K562 (cell line): ENCODE data around the gene ERI2. TPM values are rescaled to one million over a fixed set of nuclear protein-coding genes. Genes with fewer than 3 reads are reported as not detected.

ENCODE experiments used
- AFF1 ChIP-seq, 2 experiments: fragments of 450-650 bp; IDR thresholded peaks; 2 replicates each; pipeline ENCODE4 v1.6.1; 2018; ENCODE audit warnings: mild to moderate bottlenecking in 2 of 2, low read depth in 1 of 2; ENCODE audit not compliant: partially characterized antibody in 2 of 2
- ATF7 ChIP-seq: fragments of 450-650 bp; IDR thresholded peaks from 2 replicates; pipeline ENCODE4 v1.7.1; 2014; ENCODE audit warnings: mild to moderate bottlenecking, moderate library complexity
- CHD4 ChIP-seq: fragments of 200-600 bp; sonication (generic); IDR thresholded peaks from 3 replicates; pipeline ENCODE4 v1.6.1; 2012; ENCODE audit warnings: low read depth, mild to moderate bottlenecking, mixed read lengths, low read length, inconsistent platforms; ENCODE audit not compliant: insufficient read depth, insufficient replicate concordance, poor library complexity, severe bottlenecking
- FOXA3 ChIP-seq, 2 experiments: fragments of 450-650 bp in 1 of 2; sonication (generic) in 1 of 2; formaldehyde crosslinking; IDR thresholded peaks in 1 of 2; conservative IDR thresholded peaks in 1 of 2; 2 replicates each; pipeline versions ENCODE4 v1.4.0 to v1.8.0; 2020 to 2022; ENCODE audit warnings: mild to moderate bottlenecking in 2 of 2, missing genetic modification reagents in 1 of 2
- FOXK2 ChIP-seq, 2 experiments: fragments of 450-650 bp; IDR thresholded peaks in 1 of 2; conservative IDR thresholded peaks in 1 of 2; 2 replicates each; pipeline ENCODE4 v1.6.1; 2016; ENCODE audit warnings: low read depth in 2 of 2, mild to moderate bottlenecking in 1 of 2
- FOXM1 ChIP-seq, 2 experiments: fragments of 450-650 bp in 1 of 2; sonication (generic) in 1 of 2; formaldehyde crosslinking in 1 of 2; IDR thresholded peaks; 2 replicates each; pipeline versions ENCODE4 v1.6.1 to v1.9.0; 2017 to 2022; ENCODE audit warnings: low read depth in 2 of 2, mild to moderate bottlenecking in 2 of 2, missing genetic modification reagents in 1 of 2, moderate library complexity in 1 of 2
- GATAD2B ChIP-seq: fragments of 450-650 bp; IDR thresholded peaks from 2 replicates; pipeline ENCODE4 v1.6.1; 2017; ENCODE audit warnings: mild to moderate bottlenecking, borderline replicate concordance
- HMGN3 ChIP-seq: IDR thresholded peaks from 2 replicates; pipeline ENCODE4 v1.6.1; 2011; ENCODE audit warnings: borderline replicate concordance, low read depth, mild to moderate bottlenecking, mixed read lengths, low read length; ENCODE audit not compliant: insufficient read length; ENCODE audit errors: extremely low read depth
- LCOR ChIP-seq: sonication (generic); formaldehyde crosslinking; IDR thresholded peaks from 2 replicates; pipeline ENCODE4 v1.8.0; 2022; ENCODE audit warnings: mild to moderate bottlenecking, missing genetic modification reagents
- OTX1 ChIP-seq: fragments of 450-650 bp; formaldehyde crosslinking; IDR thresholded peaks from 2 replicates; pipeline ENCODE4 v1.4.0; 2022; ENCODE audit warnings: mild to moderate bottlenecking
- POLR2H ChIP-seq: IDR thresholded peaks from 2 replicates; pipeline ENCODE4 v1.6.1; 2016; ENCODE audit warnings: missing genetic modification characterization, low read depth, mild to moderate bottlenecking, control low read depth, missing compliant biosample characterization, moderate library complexity
- TAF9B ChIP-seq: fragments of 450-650 bp; IDR thresholded peaks from 2 replicates; pipeline ENCODE4 v1.6.1; 2018; ENCODE audit warnings: mild to moderate bottlenecking; ENCODE audit not compliant: partially characterized antibody
- VEZF1 ChIP-seq: fragments of 200-800 bp; sonication (Bioruptor generic); IDR thresholded peaks from 2 replicates; pipeline ENCODE4 v1.6.1; 2017; ENCODE audit warnings: missing genetic modification characterization, missing compliant biosample characterization
- XRCC3 ChIP-seq: fragments of 450-650 bp; IDR thresholded peaks from 2 replicates; pipeline ENCODE4 v1.6.1; 2017; ENCODE audit warnings: mild to moderate bottlenecking, moderate library complexity
- ZNF3 ChIP-seq: fragments of 250-450 bp; sonication (Bioruptor Pico); IDR thresholded peaks from 2 replicates; pipeline ENCODE4 v1.5.0; 2021; ENCODE audit warnings: mild to moderate bottlenecking, moderate library complexity
- ZNF408 ChIP-seq: fragments of 250-450 bp; sonication (Bioruptor Pico); IDR thresholded peaks from 2 replicates; pipeline ENCODE4 v1.4.0; 2020; ENCODE audit warnings: low read depth, mild to moderate bottlenecking, moderate library complexity
- ZNF431 ChIP-seq: sonication (generic); formaldehyde crosslinking; IDR thresholded peaks from 2 replicates; pipeline ENCODE4 v1.8.0; 2022; ENCODE audit warnings: mild to moderate bottlenecking, missing genetic modification reagents
- ZNF696 ChIP-seq: fragments of 250-450 bp; sonication (Bioruptor Pico); conservative IDR thresholded peaks from 2 replicates; pipeline ENCODE4 v1.4.0; 2020; ENCODE audit warnings: mild to moderate bottlenecking, moderate library complexity
- ZNF780A ChIP-seq: fragments of 250-450 bp; sonication (Bioruptor Pico); IDR thresholded peaks from 2 replicates; pipeline ENCODE4 v1.5.0; 2021; ENCODE audit warnings: mild to moderate bottlenecking
- polyA plus RNA-seq, 8 experiments: library from polyadenylated mRNA; depleted of rRNA in 4 of 8; stranded (reverse) in 5 of 8; unstranded in 3 of 8; fragments of >200 nt; fragmentation: Nextera tagmentation in 2 of 8; fragmentation: Illumina TruSeq in 1 of 8; extraction: Ambion mirVana in 2 of 8; extraction: Trizol in 1 of 8; gene quantifications; 2 replicates each; pipeline versions ENCODE4 v1.2.1 to v1.2.3, GENCODE V29; 2011 to 2014; ENCODE audit warnings: inconsistent platforms in 1 of 8, missing spikeins in 1 of 8
- total RNA-seq, 7 experiments: library from RNA; depleted of rRNA in 6 of 7; stranded (reverse); fragments of >200 nt in 6 of 7; fragmentation: Illumina TruSeq in 2 of 7; extraction: Trizol in 2 of 7; gene quantifications; 2 replicates each; pipeline versions ENCODE4 v1.2.1 to v1.2.3, GENCODE V29; 2011 to 2021; ENCODE audit warnings: low replicate concordance in 1 of 7

Gene ERI2
- total and polyA plus RNA-seq, 9 of the 15 experiments (the other 6 are each of a cell fraction or from before 2014, with no cell fraction given), result 23.3 to 57.0 (median 48.1) TPM

- peak; percentile 87 for TF ChIP-seq POLR2H (tag)
- peak; percentile 38 for TF ChIP-seq TAF9B
- TF ChIP-seq ZNF431 (CRISPR knock-in tag), result no peak
- TF ChIP-seq OTX1 (CRISPR knock-in tag), result 0 out of 2 replicates have a peak, but pooled peaks have one; percentile 14
- TF ChIP-seq ZNF780A (CRISPR knock-in tag), result no peak
- peak in 1 of 2 experiments; percentile 26 for TF ChIP-seq AFF1 (IDR thresholded peaks at IDR 0.05; ENCODE audit: low read depth in 1 of 2, partially characterized antibody in 2 of 2)
- TF ChIP-seq FOXK2 (conservative IDR thresholded peaks at IDR 0.05 in 1 of 2, IDR thresholded peaks at IDR 0.05 in 1 of 2; ENCODE audit: low read depth in 2 of 2), result peak in 1 of 2 experiments; percentile 50; a peak in 2 of 4 replicates
- TF ChIP-seq ZNF408, result no peak
- TF ChIP-seq FOXA3 (CRISPR knock-in tag; conservative IDR thresholded peaks at IDR 0.05 in 1 of 2, IDR thresholded peaks at IDR 0.05 in 1 of 2), result peak in 1 of 2 experiments; percentile 31; a peak in 1 of 4 replicates
- no peak for TF ChIP-seq ZNF3 (CRISPR knock-in tag)
- no peak for TF ChIP-seq XRCC3
- TF ChIP-seq ATF7, result peak; percentile 61; the same call in 1 of the 2 replicates
- TF ChIP-seq GATAD2B, result no peak
- TF ChIP-seq HMGN3, result no peak
- no peak for TF ChIP-seq CHD4
- no peak for TF ChIP-seq ZNF696 (CRISPR knock-in tag)
- TF ChIP-seq LCOR (CRISPR knock-in tag), result 0 out of 2 replicates have a peak, but pooled peaks have one; percentile 66
- peak; percentile 99 for TF ChIP-seq FOXM1 (IDR thresholded peaks at IDR 0.05; ENCODE audit: low read depth)
- TF ChIP-seq FOXM1 (CRISPR knock-in tag; IDR thresholded peaks at IDR 0.05; ENCODE audit: low read depth), result no peak
- peak; percentile 43; the same call in 1 of the 2 replicates for TF ChIP-seq VEZF1
Observed at GRCh38 chr16:20763461-20764232, 42.6 kb downstream of the ERI2 start, which contains the start of gene ACSM3 (continued).
